HT1080 (cell line): ENCODE measurements around the gene PRDX3. TPM values are rescaled to one million over a fixed set of nuclear protein-coding genes. Genes with fewer than 3 reads are reported as not detected.
"Not testable (repeated sequence)": the region's sequence is repeated elsewhere in the genome, so short reads cannot be mapped to it uniquely, and the experiment has no call there.

Source experiments
- DNase-seq: peaks from one replicate; pipeline ENCODE4 v3.0.0-alpha.2; 2015; ENCODE audit warnings: low read depth
- total RNA-seq: library from RNA; depleted of rRNA; stranded (reverse); fragments of >200 nt; shearing (Covaris generic); gene quantifications from 2 replicates; pipeline ENCODE4 v1.2.3, GENCODE V29; 2014

The PRDX3 gene
- total RNA-seq, 1 experiment from 2014 or later: 341 TPM

GRCh38 chr10:119206603-119207365, 28.2 kb upstream of the PRDX3 start:
- DNase-seq: peak; percentile 66

GRCh38 chr10:119205894-119206602, 27.4 kb upstream of the PRDX3 start:
- DNase-seq: peak; percentile 74

DNA sequence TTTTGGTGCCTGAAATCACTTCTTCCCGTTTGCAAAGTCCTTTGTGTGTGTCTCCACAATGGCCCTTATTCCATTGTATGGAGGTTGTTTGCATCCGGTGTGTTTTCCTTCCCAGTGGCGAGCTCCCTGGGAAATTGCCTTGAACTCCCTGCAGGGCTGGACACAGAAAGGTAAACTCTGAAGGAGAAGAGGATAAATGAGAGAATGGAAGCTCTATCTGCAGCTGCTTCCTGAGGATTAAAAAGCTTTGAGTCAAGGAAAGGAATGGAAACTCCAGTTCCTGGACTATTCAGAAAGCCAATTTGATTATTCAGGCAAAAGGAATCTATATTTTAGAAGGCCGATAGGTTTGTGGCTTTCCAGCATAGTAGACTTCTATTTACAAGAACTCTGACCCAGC, 24.4 kb upstream of the PRDX3 start:
- peak; percentile 80 for DNase-seq

- DNase-seq: no peak
Measured at GRCh38 chr10:119201233-119201632, 22.6 kb upstream of the PRDX3 start.

DNA sequence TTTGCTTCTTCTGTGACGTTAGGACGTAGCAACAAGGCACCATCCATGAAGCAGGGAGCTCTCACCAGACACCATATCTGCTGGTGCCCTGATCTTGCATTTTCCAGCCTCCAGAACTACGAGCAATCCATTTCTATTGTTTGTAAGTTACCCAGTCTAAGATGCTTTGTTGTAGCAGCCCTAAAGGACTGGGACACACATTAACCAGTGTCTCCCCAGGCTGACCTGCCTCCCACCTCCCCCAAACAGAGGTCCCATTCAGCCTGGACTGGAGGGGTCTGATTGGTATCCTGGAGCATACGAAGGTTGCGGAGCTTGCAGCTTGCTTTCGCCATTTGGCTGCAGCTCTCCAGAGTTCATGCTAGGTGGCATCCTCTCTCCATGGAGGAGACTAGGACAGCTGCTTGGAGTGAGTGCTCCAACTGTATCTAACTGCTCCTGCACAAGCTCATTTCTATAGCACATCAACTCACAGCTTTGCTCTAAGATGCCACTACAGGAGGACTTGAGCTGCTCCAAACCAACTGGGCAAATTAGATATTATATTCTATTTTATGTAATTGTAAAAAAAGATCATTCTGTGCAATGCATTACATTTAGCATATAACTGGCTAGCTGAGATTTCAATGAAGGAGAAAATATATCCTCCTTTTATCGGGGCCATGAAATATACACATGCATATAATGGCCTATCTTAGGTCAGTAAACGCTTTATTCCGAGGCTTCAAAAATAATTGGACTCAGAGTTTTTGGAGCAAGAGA, 20.8 kb upstream of the PRDX3 start:
- peak; percentile 72 for DNase-seq

DNA sequence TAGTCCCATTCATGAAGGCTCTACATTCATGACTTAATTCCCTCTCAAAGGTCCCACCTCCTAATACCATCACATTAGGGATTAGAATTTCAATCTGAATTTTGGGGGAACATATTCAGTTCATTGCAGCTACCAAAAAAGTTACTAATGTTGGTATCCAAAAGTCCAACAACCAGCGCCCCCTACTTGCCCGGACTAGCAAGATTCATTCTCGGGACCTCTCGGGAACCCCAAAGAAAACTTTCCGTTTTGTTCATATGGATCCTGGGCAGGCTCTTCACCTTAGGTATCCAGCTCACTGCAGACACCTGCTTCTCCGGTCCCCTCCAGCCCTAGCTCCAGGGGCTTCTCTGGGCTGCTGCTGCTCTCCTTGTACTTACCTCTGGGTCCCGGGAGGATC, 19.8 kb upstream of the PRDX3 start:
- DNase-seq: no peak

DNA sequence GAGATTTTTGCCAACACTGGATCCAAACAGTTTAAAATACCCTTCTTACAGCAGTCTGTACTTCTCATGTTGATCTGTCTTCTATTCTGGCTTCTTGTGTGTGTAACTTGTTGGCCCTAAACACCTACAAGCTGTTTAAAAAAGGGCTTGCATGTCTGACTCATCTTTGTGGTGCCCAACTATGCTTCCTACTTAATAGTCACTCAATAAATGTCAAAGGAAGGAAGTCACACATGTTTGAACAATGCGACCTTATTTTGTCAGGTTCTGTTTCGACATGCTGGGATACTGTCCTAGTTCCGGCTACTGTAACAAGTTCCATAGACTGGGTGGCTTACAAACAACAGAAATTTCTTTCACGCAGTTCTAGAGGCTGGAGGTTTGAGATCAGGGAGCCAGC, 19.3 kb upstream of the PRDX3 start:
- peak; percentile 68 for DNase-seq

DNA sequence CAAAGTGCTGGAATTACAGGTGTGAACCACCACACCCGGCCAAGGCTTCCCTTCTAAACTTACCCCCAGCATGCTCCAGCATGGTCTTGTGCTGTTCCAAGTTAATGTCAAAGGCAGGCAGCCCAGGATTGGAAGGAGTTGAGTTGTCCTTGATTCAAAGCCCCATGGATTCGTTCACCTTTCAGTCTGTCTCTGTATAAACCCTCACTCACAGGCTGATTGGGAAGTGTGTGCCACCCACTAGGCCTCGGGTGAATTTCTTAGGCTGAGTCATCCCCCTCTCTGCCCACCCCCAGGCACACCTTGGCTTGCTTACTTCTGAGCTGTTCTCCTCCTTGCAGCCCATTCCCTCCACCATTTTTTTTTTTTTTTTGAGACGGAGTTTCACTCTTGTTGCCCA, 13.3 kb upstream of the PRDX3 start:
- peak; percentile 64 for DNase-seq

DNA sequence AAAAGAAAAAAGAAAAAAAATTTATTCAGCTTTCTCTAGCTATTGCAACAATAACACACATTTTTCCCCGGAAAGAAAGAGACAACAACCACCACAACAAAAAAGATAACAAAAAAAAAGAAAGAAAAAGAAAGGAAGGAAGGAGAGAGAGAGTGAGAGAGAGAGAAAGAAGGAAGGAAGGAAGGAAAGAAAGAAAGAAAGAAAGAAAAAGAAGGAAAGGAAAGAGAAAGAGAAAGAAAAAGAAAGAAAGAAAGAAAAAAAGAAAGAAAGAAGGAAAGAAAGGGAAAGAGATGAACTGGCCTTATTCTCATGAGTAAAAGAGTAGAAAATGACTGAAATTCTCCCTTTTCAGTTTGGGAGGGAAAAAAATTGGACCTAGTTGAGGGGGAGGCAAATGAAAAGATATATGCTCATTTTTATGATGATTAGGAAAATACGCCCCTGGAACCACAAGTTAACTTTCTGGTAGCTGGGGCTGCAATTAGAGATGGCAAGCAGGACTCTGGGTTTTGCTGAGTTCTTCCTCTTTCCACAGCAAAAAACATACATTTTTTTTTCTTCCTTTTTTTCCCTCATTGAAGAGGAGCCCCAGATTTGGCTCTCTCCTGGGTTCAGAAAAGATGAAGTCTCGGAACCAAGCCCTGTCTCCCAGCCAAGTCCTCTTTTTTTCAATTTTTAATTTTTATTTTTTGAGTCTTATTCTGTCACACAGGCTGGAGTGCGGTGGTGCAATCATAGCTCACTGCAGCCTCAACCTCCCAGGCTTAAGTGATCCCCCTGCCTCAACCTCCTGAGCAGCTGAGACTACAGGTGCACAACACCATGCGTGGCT, 12.6 kb upstream of the PRDX3 start:
- DNase-seq: no peak

DNA sequence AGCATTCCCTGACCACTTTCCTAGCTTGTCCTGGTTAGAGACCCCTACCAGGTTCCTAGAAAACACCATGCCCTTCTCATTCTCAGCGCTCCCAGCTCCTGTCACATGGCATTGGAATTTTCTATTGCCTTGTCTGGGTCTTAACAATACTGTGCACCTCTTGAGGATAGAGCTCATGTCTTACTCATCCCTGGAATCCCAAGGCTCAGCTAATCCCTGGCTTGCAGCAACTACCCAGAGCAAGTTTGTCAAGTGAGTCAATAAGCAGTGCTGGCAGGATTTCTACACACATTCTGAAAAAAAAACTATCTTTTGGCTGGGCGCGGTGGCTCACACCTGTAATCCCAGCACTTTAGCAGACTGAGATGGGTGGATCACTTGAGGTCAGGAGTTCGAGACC, 11.7 kb upstream of the PRDX3 start:
- DNase-seq: peak; percentile 99

GRCh38 chr10:119189811-119190282, 11.2 kb upstream of the PRDX3 start:
- DNase-seq: peak; percentile 93

GRCh38 chr10:119183664-119184412, 5.2 kb upstream of the PRDX3 start:
- DNase-seq: no peak

DNA sequence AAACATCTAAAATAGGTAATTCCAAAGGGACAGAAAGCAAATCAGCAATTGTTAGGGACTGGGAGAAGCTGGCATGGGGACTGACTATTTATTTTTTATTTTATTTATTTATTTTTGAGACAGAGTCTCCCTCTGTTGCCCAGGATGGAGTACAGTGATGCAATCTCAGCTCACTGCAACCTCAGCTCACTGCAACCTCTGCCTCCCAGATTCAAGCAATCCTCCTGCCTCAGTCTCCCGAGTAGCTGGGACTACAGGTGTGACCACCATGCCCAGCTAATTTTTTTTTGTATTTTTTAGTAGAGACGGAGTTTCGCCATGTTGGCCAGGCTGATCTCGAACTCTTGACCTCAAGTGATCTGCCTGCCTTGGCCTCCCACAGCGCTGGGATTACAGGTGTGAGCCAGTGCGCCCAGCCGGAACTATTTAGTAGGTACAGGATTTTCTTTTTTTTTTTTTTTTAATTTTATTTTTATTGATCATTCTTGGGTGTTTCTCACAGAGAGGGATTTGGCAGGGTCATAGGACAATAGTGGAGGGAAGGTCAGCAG, 2.3 kb upstream of the PRDX3 start:
- not testable (repeated sequence) for DNase-seq

DNA sequence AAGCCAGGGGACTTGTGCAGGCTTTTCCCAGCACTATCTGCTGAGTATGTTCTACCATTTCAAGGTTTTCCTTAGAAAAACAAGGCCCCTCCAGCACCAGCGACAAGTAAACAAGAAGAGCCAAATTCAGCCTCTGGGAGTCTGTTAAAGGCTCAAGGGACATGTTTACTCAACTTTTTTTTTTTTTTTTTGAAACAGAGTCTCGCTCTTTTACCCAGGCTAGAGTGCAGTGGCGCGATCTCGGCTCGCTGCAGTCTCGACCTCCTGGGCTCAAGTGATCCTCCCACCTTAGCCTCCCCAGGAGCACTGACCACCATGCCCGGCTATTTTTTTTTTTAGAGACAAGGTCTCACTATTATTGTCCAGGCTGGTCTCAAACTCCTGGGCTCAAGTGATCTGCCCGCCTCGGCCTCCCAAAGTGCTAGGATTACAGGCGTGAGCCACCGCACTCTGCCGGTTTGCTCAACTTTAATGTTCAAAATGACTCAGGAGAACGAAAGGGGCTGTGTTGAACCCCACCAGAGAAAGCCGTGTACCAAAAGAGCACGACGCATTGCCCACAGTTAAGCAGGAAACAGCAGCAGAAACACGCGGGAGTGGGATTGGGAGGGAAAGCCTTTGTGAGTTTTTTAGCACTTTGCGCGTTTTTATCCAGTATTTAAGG, 772 bp downstream of the PRDX3 start:
- peak; percentile 21 for DNase-seq

- no peak for DNase-seq
Measured at GRCh38 chr10:119176166-119176565, 2.4 kb downstream of the PRDX3 start.

DNA sequence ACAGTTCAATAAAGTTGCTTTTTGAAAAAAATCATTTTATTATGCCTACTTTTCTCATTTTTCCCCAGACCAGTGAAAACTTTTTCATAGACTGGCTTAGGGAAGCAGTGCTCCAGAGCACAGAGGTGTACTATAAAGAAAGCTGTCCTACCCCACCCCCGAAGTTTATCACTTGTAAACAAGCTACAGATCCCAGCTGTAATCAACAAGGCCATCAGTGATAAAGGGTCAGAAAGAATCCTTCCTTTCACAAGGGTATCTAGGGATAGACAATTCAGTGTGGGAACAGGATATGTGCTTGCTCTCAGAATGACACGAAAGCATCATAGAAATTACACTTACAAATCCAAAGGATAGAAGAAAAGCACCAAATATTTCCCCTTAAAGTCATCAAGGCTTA, 4.5 kb downstream of the PRDX3 start:
- DNase-seq: no peak

DNA sequence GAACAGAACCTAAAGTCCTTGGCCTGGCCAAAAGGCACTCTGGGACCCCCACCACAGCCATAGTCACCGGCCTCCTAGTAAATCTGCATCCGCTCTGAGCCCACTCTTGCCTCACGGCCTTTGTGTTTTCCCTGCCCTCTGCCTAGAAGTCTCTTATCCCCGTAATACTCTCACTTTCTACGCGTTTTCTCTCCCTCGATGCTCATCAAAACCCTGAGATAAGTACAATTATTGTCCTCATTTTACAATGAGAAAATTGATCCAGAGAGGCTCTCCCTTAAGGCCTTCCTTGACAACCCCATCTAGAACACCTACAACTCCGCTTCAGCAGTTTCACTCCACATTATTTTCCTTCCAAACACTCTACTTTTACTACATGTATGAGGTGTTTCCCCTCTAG, 11.6 kb downstream of the PRDX3 start:
- DNase-seq: no peak

- no peak for DNase-seq
Measured at GRCh38 chr10:119166564-119166963, 12.0 kb downstream of the PRDX3 start.

- DNase-seq: no peak
Measured at GRCh38 chr10:119166118-119166500, 12.5 kb downstream of the PRDX3 start.
